HUES6 (cell line): ENCODE measurements around the gene GALNT3.

Experiments
- H3K27ac ChIP-seq: 2 replicates; pipeline ENCODE4 v1.7.0; 2013; ENCODE audit warnings: low read depth, mild to moderate bottlenecking, low read length, inconsistent platforms
- H3K27me3 ChIP-seq: 2 replicates; pipeline ENCODE4 v1.6.1; 2013; ENCODE audit warnings: low read length; ENCODE audit not compliant: control insufficient read depth, insufficient read depth
- H3K36me3 ChIP-seq: 2 replicates; pipeline ENCODE4 v1.6.1; 2013; ENCODE audit warnings: low read length; ENCODE audit not compliant: control insufficient read depth, insufficient read depth
- H3K4me1 ChIP-seq: 2 replicates; pipeline ENCODE4 v1.6.1; 2013; ENCODE audit warnings: low read length; ENCODE audit not compliant: control insufficient read depth, insufficient read depth
- H3K4me3 ChIP-seq: 2 replicates; pipeline ENCODE4 v1.5.1; 2013; ENCODE audit warnings: low read depth, low read length
- H3K9ac ChIP-seq: one replicate; pipeline ENCODE4 v1.6.1; 2013; ENCODE audit warnings: mild to moderate bottlenecking, low read length
- H3K9me3 ChIP-seq: 2 replicates; pipeline ENCODE4 v1.6.1; 2013; ENCODE audit warnings: low read depth, low read length; ENCODE audit not compliant: control insufficient read depth, insufficient read depth

Gene GALNT3

GRCh38 chr2:165743442-165743841, 50.6 kb downstream of the GALNT3 start:
- Histone ChIP-seq H3K4me1 (no peaks in the 10 kb centered on the region), H3K9ac (no peak overlapping the region), H3K27me3 (no peaks in the 10 kb centered on the region), H3K36me3 (peaks cover 19% of the 10 kb centered on the region), H3K4me3 (no peak overlapping the region), H3K27ac (no peak overlapping the region), H3K9me3 (peaks cover 4% of the 10 kb centered on the region; the same call in 1 of the 2 replicates)

GRCh38 chr2:165725421-165725820, 68.6 kb downstream of the GALNT3 start:
- Histone ChIP-seq H3K27ac (no peak overlapping the region), H3K4me3 (no peak overlapping the region), H3K27me3 (no peaks in the 10 kb centered on the region), H3K4me1 (no peaks in the 10 kb centered on the region; the same call in 1 of the 2 replicates), H3K9me3 (no peaks in the 10 kb centered on the region), H3K36me3 (no peaks in the 10 kb centered on the region), H3K9ac (no peak overlapping the region)

- Histone ChIP-seq H3K27me3 (no peaks in the 10 kb centered on the region), H3K4me1 (no peaks in the 10 kb centered on the region; the same call in 1 of the 2 replicates), H3K4me3 (no peak overlapping the region), H3K9ac (no peak overlapping the region), H3K27ac (no peak overlapping the region), H3K9me3 (0 out of 2 replicates have a peak, but pooled peaks cover 2% of the 10 kb centered on the region), H3K36me3 (no peaks in the 10 kb centered on the region)
Observed at GRCh38 chr2:165720511-165720910, 73.5 kb downstream of the GALNT3 start.

GRCh38 chr2:165718610-165719210, 75.3 kb downstream of the GALNT3 start:
- 0 out of 2 replicates have a peak, but pooled peaks cover 2% of the 10 kb centered on the region for H3K9me3 ChIP-seq
- no peak overlapping the region for H3K27ac ChIP-seq
- H3K27me3 ChIP-seq, result no peaks in the 10 kb centered on the region
- H3K9ac ChIP-seq, result no peak overlapping the region
- no peak overlapping the region for H3K4me3 ChIP-seq
- H3K4me1 ChIP-seq, result no peaks in the 10 kb centered on the region; the same call in 1 of the 2 replicates
- H3K36me3 ChIP-seq, result no peaks in the 10 kb centered on the region

GRCh38 chr2:165716091-165716490, 78.0 kb downstream of the GALNT3 start:
- Histone ChIP-seq H3K4me1 (no peaks in the 10 kb centered on the region), H3K4me3 (no peak overlapping the region), H3K27me3 (no peaks in the 10 kb centered on the region), H3K9me3 (0 out of 2 replicates have a peak, but pooled peaks cover 2% of the 10 kb centered on the region), H3K9ac (no peak overlapping the region), H3K36me3 (no peaks in the 10 kb centered on the region), H3K27ac (no peak overlapping the region)

GRCh38 chr2:165706960-165707487, 87.0 kb downstream of the GALNT3 start:
- peaks cover 3% of the 10 kb centered on the region; the same call in 1 of the 2 replicates for H3K9me3 ChIP-seq
- peak overlapping the region; percentile 93 for H3K27ac ChIP-seq
- no peaks in the 10 kb centered on the region for H3K36me3 ChIP-seq
- no peak overlapping the region for H3K4me3 ChIP-seq
- peaks cover 20% of the 10 kb centered on the region for H3K4me1 ChIP-seq
- H3K27me3 ChIP-seq, result no peaks in the 10 kb centered on the region
- H3K9ac ChIP-seq, result peak overlapping the region; percentile 0

- Histone ChIP-seq H3K27ac (no peak overlapping the region), H3K9me3 (no peaks in the 10 kb centered on the region), H3K27me3 (no peaks in the 10 kb centered on the region), H3K36me3 (no peaks in the 10 kb centered on the region), H3K9ac (no peak overlapping the region), H3K4me1 (peaks cover 34% of the 10 kb centered on the region), H3K4me3 (no peak overlapping the region)
Observed at GRCh38 chr2:165701147-165701546, 92.9 kb downstream of the GALNT3 start.

GRCh38 chr2:165700531-165700930, 93.5 kb downstream of the GALNT3 start:
- no peaks in the 10 kb centered on the region for H3K9me3 ChIP-seq
- no peak overlapping the region for H3K4me3 ChIP-seq
- H3K27me3 ChIP-seq, result no peaks in the 10 kb centered on the region
- H3K27ac ChIP-seq, result no peak overlapping the region
- no peaks in the 10 kb centered on the region for H3K36me3 ChIP-seq
- no peak overlapping the region for H3K9ac ChIP-seq
- H3K4me1 ChIP-seq, result peaks cover 32% of the 10 kb centered on the region

GRCh38 chr2:165699946-165700345, 94.1 kb downstream of the GALNT3 start:
- Histone ChIP-seq H3K4me3 (no peak overlapping the region), H3K9me3 (no peaks in the 10 kb centered on the region), H3K4me1 (peaks cover 32% of the 10 kb centered on the region), H3K27ac (no peak overlapping the region), H3K27me3 (no peaks in the 10 kb centered on the region), H3K9ac (no peak overlapping the region), H3K36me3 (no peaks in the 10 kb centered on the region)

GRCh38 chr2:165698444-165698884, 95.6 kb downstream of the GALNT3 start:
- H3K4me1 ChIP-seq, result peaks cover 32% of the 10 kb centered on the region
- no peaks in the 10 kb centered on the region for H3K36me3 ChIP-seq
- H3K9me3 ChIP-seq, result no peaks in the 10 kb centered on the region
- no peaks in the 10 kb centered on the region for H3K27me3 ChIP-seq
- H3K27ac ChIP-seq, result peak overlapping the region; percentile 7; the same call in 1 of the 2 replicates
- 0 out of 2 replicates have a peak overlapping the region, but pooled peaks have one; percentile 0 for H3K4me3 ChIP-seq
- peak overlapping the region; percentile 8 for H3K9ac ChIP-seq

- Histone ChIP-seq H3K4me1 (peaks cover 31% of the 10 kb centered on the region), H3K9ac (peak overlapping the region; percentile 8), H3K27me3 (no peaks in the 10 kb centered on the region), H3K36me3 (no peaks in the 10 kb centered on the region), H3K4me3 (no peak overlapping the region), H3K27ac (peak overlapping the region; percentile 7; the same call in 1 of the 2 replicates), H3K9me3 (no peaks in the 10 kb centered on the region)
Observed at GRCh38 chr2:165697748-165698443, 96.2 kb downstream of the GALNT3 start.
